GM12891 (cell line): Measurements from ENCODE around the gene TP53I13.
"Not testable (repeated sequence)": the region's sequence is repeated elsewhere in the genome, so short reads cannot be mapped to it uniquely, and the experiment has no call there.

ENCODE experiments used
- POLR2A ChIP-seq: IDR thresholded peaks from 2 replicates; pipeline ENCODE4 v1.6.1; 2011; ENCODE audit warnings: low read depth, low read length, control low read depth
- POLR2AphosphoS5 ChIP-seq: IDR thresholded peaks from 2 replicates; pipeline ENCODE4 v1.6.1; 2011; ENCODE audit warnings: low read depth, low read length, control low read depth
- POU2F2 ChIP-seq: IDR thresholded peaks from 2 replicates; pipeline ENCODE4 v1.6.1; 2011; ENCODE audit warnings: low read depth, mild to moderate bottlenecking, control low read depth, low read length, moderate library complexity

DNA sequence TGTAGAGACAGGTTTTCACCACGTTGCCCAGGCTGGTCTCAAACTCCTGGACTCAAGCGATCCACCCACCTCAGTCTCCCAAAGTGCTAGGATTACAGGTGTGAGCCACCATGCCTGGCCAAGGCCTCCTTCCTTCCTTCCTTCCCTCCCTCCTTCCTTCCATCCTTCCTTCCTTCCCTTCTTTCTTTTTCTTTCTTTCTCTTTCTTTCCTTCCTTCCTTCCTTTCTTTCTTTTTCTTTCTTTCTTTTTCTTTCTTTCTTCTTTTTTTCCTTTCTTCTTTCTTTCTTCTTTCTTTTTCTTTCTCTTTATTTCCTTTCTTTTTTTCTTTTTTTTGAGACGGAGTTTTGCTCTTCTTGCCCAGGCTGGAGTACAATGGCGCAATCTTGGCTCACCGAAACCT, 10.4 kb upstream of the TP53I13 start:
- TF ChIP-seq POLR2A, POLR2AphosphoS5, POU2F2: not testable (repeated sequence)
